Measurements from ENCODE around the gene MYH9.

GRCh38 chr22:36328635-36329253, 59.0 kb downstream of the MYH9 start:
- TF ChIP-seq POLR2AphosphoS5 (IDR thresholded peaks at IDR 0.05) (no peak), CTCF (IDR thresholded peaks at IDR 0.05) (no peak), POLR2A (IDR thresholded peaks at IDR 0.05) (no peak), EP300 (IDR thresholded peaks at IDR 0.05) (no peak)
